Measurements from ENCODE around the gene HORMAD2.

The HORMAD2 gene

GRCh38 chr22:30079952-30080533 is at the start of gene HORMAD2:
HORMAD2 (plus strand) TSS chr22:30080464; CDS start chr22:30093953, 13,489 bp downstream.
- DNase-seq, result no peak

- DNase-seq, result no peak
Observed at GRCh38 chr22:30031328-30031727, 48.9 kb upstream of the HORMAD2 start.

GRCh38 chr22:30031764-30032455 is 48.4 kb upstream of the HORMAD2 start:
- DNase-seq, result no peak

- DNase-seq, result no peak
Observed at GRCh38 chr22:30033137-30033536, 47.1 kb upstream of the HORMAD2 start.

GRCh38 chr22:30033901-30034300 is 46.4 kb upstream of the HORMAD2 start:
- no peak for DNase-seq

GRCh38 chr22:30036656-30037055 is 43.6 kb upstream of the HORMAD2 start:
- DNase-seq, result no peak

- DNase-seq, result no peak
Observed at GRCh38 chr22:30038219-30038618, 42.0 kb upstream of the HORMAD2 start.

- no peak for DNase-seq
Observed at GRCh38 chr22:30040499-30041260, 39.6 kb upstream of the HORMAD2 start.

GRCh38 chr22:30041475-30041874 is 38.8 kb upstream of the HORMAD2 start:
- DNase-seq, result no peak

GRCh38 chr22:30041881-30042280 is 38.4 kb upstream of the HORMAD2 start:
- DNase-seq, result no peak

GRCh38 chr22:30043161-30043560 is 37.1 kb upstream of the HORMAD2 start:
- DNase-seq, result no peak

- DNase-seq, result no peak
Observed at GRCh38 chr22:30044369-30044768, 35.9 kb upstream of the HORMAD2 start.

- DNase-seq, result no peak
Observed at GRCh38 chr22:30044881-30045493, 35.3 kb upstream of the HORMAD2 start.

- no peak for DNase-seq
Observed at GRCh38 chr22:30045494-30045887, 34.8 kb upstream of the HORMAD2 start.

- no peak for DNase-seq
Observed at GRCh38 chr22:30045901-30046715, 34.2 kb upstream of the HORMAD2 start.

GRCh38 chr22:30046716-30047363 is 33.4 kb upstream of the HORMAD2 start:
- DNase-seq, result no peak

- no peak for DNase-seq
Observed at GRCh38 chr22:30047364-30047738, 32.9 kb upstream of the HORMAD2 start.

GRCh38 chr22:30048681-30049080 is 31.6 kb upstream of the HORMAD2 start:
- DNase-seq, result no peak

GRCh38 chr22:30054067-30054763 is 26.0 kb upstream of the HORMAD2 start:
- DNase-seq, result no peak

- DNase-seq, result no peak
Observed at GRCh38 chr22:30054764-30055069, 25.5 kb upstream of the HORMAD2 start.

- no peak for DNase-seq
Observed at GRCh38 chr22:30056015-30056414, 24.2 kb upstream of the HORMAD2 start.

- no peak for DNase-seq
Observed at GRCh38 chr22:30057375-30057774, 22.9 kb upstream of the HORMAD2 start.

Measured in activated CD4-positive, CD25-positive, alpha-beta regulatory T cell treated with anti-CD3 and anti-CD28 coated beads, Interleukin-2, amount 50 U/mL, for 72 hours (primary cell).